Measurements from ENCODE around the gene ARID3A. TPM values are rescaled to one million over a fixed set of nuclear protein-coding genes. Genes with fewer than 3 reads are reported as not detected.

The ARID3A gene
- total and polyA plus RNA-seq, 12 donors = 1.6 to 10.2 (median 7.4) TPM

DNA sequence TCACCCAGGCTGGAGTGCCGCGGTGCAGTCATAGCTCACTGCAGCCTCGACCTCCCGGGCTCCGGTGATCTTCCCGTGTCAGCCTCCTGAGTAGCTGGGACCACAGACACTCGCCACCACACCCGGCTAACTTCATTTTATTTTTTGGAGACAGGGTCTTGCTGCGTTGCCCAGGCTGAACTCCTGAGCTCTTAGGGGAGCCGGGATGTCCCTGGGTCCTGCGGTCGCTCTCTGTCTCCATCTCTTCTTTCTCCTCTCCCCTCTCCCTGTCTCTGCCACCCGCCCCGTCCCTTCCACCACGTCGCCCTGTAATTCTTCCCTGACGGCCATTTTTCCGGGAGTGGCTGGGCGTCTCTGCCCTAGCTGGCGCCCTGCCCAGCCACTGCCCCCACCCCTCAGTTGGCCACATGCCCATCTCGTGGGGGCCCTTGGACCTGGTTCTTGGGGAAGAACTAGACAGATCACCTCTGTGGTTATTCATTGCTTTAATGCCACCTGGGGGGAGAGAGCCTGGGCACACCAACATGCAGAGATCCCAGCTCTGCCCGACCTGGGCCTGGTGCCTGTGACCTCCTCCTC is 18.9 kb downstream of the ARID3A start:
- Histone ChIP-seq H3K4me3 (no peak overlapping the region), H3K36me3 (replicated peaks in 1 of 2) (no peaks in the 10 kb centered on the region), H3K9me3 (replicated peaks in 1 of 3) (no peaks in the 10 kb centered on the region), H3K4me1 (replicated peaks in 1 of 2) (peaks cover 13 to 20% of the 10 kb centered on the region in 2 donors), H3K27ac (no peak overlapping the region), H3K27me3 (no peaks in the 10 kb centered on the region)
- TF ChIP-seq, protein P1, sequence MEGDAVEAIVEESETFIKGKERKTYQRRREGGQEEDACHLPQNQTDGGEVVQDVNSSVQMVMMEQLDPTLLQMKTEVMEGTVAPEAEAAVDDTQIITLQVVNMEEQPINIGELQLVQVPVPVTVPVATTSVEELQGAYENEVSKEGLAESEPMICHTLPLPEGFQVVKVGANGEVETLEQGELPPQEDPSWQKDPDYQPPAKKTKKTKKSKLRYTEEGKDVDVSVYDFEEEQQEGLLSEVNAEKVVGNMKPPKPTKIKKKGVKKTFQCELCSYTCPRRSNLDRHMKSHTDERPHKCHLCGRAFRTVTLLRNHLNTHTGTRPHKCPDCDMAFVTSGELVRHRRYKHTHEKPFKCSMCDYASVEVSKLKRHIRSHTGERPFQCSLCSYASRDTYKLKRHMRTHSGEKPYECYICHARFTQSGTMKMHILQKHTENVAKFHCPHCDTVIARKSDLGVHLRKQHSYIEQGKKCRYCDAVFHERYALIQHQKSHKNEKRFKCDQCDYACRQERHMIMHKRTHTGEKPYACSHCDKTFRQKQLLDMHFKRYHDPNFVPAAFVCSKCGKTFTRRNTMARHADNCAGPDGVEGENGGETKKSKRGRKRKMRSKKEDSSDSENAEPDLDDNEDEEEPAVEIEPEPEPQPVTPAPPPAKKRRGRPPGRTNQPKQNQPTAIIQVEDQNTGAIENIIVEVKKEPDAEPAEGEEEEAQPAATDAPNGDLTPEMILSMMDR (IDR thresholded peaks at IDR 0.05) = no peak
- TF ChIP-seq POLR2A (IDR thresholded peaks at IDR 0.05) = no peak
- intact Hi-C loops (cut with DNase I) = no loop called here
- 52 to 72% (median 69%) methylated on average over 20 to 22 of the region's 22 CpGs for WGBS, 4 donors
- no peak for DNase-seq

DNA sequence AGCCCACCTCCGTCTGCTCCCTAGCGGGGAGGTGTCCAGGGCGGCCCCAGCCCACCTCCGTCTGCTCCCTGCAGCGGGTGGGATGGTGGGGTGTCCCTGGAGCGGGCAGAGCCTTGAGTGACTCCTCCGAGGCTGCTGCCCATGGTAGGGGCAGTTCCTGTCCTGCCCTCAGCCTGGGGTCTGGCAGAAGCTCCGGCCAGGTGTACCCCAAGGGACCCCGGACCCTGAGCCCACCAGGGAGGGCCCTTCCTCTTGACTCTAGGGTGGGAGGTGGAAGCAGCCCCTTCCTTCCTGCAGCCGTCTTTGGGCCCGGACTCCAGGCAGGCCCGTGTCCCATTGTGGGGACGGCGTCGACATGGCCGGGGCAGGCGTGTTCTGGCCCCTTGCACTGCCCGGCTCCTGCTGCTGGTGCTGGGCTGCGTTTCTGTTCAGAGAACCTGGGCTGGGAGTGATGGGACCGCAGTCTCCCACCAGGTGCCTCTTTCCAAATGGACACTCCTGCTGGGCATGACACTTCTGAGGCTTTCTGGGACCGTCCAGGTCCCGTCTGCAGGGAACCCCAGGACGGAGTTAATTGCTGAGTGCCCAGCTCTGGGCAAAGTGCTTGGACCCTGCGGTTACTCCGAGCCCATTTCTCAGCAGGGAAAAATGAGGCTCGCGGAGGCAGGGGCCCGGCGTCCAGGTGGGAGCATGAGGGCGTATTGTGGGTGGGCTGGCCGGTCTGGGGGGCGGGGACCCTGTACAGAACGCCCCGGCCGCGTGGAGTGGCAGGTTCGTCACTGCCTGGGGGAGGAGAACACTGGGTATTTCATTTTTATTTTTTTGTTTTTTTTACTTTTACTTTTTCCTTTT is 19.8 kb downstream of the ARID3A start:
- Histone ChIP-seq H3K27me3 (no peaks in the 10 kb centered on the region), H3K27ac (no peak overlapping the region), H3K4me1 (replicated peaks in 1 of 2) (peaks cover 5 to 15% of the 10 kb centered on the region in 2 donors), H3K36me3 (replicated peaks in 1 of 2) (no peaks in the 10 kb centered on the region), H3K4me3 (no peak overlapping the region), H3K9me3 (replicated peaks in 1 of 3) (no peaks in the 10 kb centered on the region)
- TF ChIP-seq, protein P1 (IDR thresholded peaks at IDR 0.05) = no peak
- TF ChIP-seq POLR2A (IDR thresholded peaks at IDR 0.05) = no peak
- DNase-seq = no peak
- intact Hi-C loops (cut with DNase I) = no loop called here
- WGBS, 4 donors = 90 to 93% (median 92%) methylated on average over 18 to 37 of the region's 37 CpGs

DNA sequence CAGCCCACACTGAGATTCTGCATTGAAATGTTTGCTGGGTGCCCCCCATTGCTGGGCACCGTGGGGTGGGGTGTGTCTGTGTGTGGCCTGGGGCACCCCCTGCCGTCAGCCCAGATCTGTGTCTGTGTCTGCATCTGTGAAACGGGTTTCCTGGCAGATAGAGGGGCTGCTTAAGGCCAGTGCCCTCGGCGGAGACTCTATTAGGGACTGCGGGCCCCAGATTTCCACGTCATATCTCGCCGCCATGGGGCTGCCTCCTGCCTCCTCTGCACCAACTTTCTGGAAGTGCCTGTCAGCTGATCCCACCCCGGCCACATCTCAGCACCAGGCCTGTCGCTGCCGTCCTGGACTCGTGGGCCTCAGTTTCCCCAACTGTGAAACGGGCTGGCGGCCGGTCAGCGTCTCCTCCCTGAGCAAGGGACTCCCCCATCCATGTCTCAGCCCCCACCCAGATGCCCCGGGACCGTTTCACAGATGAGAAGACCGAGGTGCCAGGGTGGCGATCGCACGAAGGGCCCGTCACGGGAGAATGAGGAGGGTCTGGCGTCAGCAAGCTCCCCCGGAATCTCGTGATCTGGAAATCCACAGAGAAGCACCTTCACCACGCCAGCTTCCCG is 21.4 kb downstream of the ARID3A start:
- WGBS, 4 donors = 80 to 98% (median 86%) methylated on average over 11 to 30 of the region's 30 CpGs
- H3K4me3 ChIP-seq = no peak overlapping the region
- intact Hi-C loops (cut with DNase I) = no loop called here
- TF ChIP-seq, protein P1 (IDR thresholded peaks at IDR 0.05) = no peak
- H3K4me1 ChIP-seq (replicated peaks in 1 of 2) = peaks cover 0 to 5% of the 10 kb centered on the region in 2 donors
- no peaks in the 10 kb centered on the region for H3K27me3 ChIP-seq
- H3K27ac ChIP-seq = no peak overlapping the region
- no peaks in the 10 kb centered on the region for H3K36me3 ChIP-seq (replicated peaks in 1 of 2)
- no peaks in the 10 kb centered on the region for H3K9me3 ChIP-seq (replicated peaks in 1 of 3)
- no peak for DNase-seq
